Activated T-cell treated with anti-CD3 and anti-CD28 coated beads for 48 hours (primary cell): ENCODE measurements around the gene SULF2.

Experiments
- DNase-seq: peaks from one replicate; pipeline ENCODE4 v3.0.0-alpha.2; 2020; ENCODE audit warnings: low read depth

Gene SULF2

GRCh38 chr20:47760686-47761481, 24.4 kb downstream of the SULF2 start:
- no peak for DNase-seq

- no peak for DNase-seq
These were observed 26.5 kb downstream of the SULF2 start for GRCh38 chr20:47758517-47759450.

GRCh38 chr20:47757145-47758035, 27.9 kb downstream of the SULF2 start:
- DNase-seq, result no peak

- DNase-seq, result no peak
These were observed 30.2 kb downstream of the SULF2 start for GRCh38 chr20:47754946-47755652.

GRCh38 chr20:47754388-47754715, 30.9 kb downstream of the SULF2 start:
- no peak for DNase-seq

GRCh38 chr20:47753576-47754387, 31.5 kb downstream of the SULF2 start:
- no peak for DNase-seq

GRCh38 chr20:47751449-47751848, 33.8 kb downstream of the SULF2 start:
- DNase-seq, result no peak

- no peak for DNase-seq
These were observed 35.9 kb downstream of the SULF2 start for GRCh38 chr20:47749339-47749738.

- no peak for DNase-seq
These were observed 36.5 kb downstream of the SULF2 start for GRCh38 chr20:47748823-47749222.

GRCh38 chr20:47748069-47748468, 37.2 kb downstream of the SULF2 start:
- no peak for DNase-seq

GRCh38 chr20:47747669-47748031, 37.6 kb downstream of the SULF2 start:
- no peak for DNase-seq

GRCh38 chr20:47744803-47745202, 40.5 kb downstream of the SULF2 start:
- DNase-seq, result no peak

GRCh38 chr20:47743671-47744070, 41.6 kb downstream of the SULF2 start:
- no peak for DNase-seq

- no peak for DNase-seq
These were observed 43.3 kb downstream of the SULF2 start for GRCh38 chr20:47741669-47742608.

GRCh38 chr20:47740862-47741184, 44.5 kb downstream of the SULF2 start:
- no peak for DNase-seq

- DNase-seq, result no peak
These were observed 45.0 kb downstream of the SULF2 start for GRCh38 chr20:47740121-47740861.

GRCh38 chr20:47737923-47738322, 47.4 kb downstream of the SULF2 start:
- no peak for DNase-seq

GRCh38 chr20:47736570-47737152, 48.6 kb downstream of the SULF2 start:
- DNase-seq, result no peak
